Pons (tissue), 1 donor: Measurements from ENCODE around the gene MAGEA3.
"Not testable (repeated sequence)": the region's sequence is repeated elsewhere in the genome, so short reads cannot be mapped to it uniquely, and the experiment has no call there.

ENCODE experiments used
- DNase-seq: peaks from one replicate; pipeline ENCODE4 v3.0.0-alpha.2; 2016; ENCODE audit warnings: low spot score

The MAGEA3 gene

GRCh38 chrX:152697952-152698931 lies at the start of gene MAGEA3:
MAGEA3 (plus strand) TSS chrX:152698794; CDS start chrX:152700833, 2,039 bp downstream.
- not testable (repeated sequence) for DNase-seq

- no peak for DNase-seq
Observed at GRCh38 chrX:152652060-152652459, 46.5 kb upstream of the MAGEA3 start.

- no peak for DNase-seq
Observed at GRCh38 chrX:152652467-152652866, 46.1 kb upstream of the MAGEA3 start.

- no peak for DNase-seq
Observed at GRCh38 chrX:152656087-152656486, 42.5 kb upstream of the MAGEA3 start.

GRCh38 chrX:152656890-152657289 lies 41.7 kb upstream of the MAGEA3 start:
- no peak for DNase-seq

GRCh38 chrX:152658302-152658701 lies 40.3 kb upstream of the MAGEA3 start:
- no peak for DNase-seq

- DNase-seq, result no peak
Observed at GRCh38 chrX:152663086-152663485, 35.5 kb upstream of the MAGEA3 start.

GRCh38 chrX:152674135-152674534 lies 24.5 kb upstream of the MAGEA3 start:
- no peak for DNase-seq

- not testable (repeated sequence) for DNase-seq
Observed at GRCh38 chrX:152674652-152675051, 23.9 kb upstream of the MAGEA3 start.

- DNase-seq, result not testable (repeated sequence)
Observed at GRCh38 chrX:152681012-152681411, 17.6 kb upstream of the MAGEA3 start.

GRCh38 chrX:152700390-152700789 lies 1.8 kb downstream of the MAGEA3 start:
- DNase-seq, result not testable (repeated sequence)

- DNase-seq, result not testable (repeated sequence)
Observed at GRCh38 chrX:152706500-152706899, 7.9 kb downstream of the MAGEA3 start.

GRCh38 chrX:152709173-152709572 lies 10.6 kb downstream of the MAGEA3 start, which contains the start of gene CSAG2:
CSAG2 (minus strand) TSS chrX:152709273; CDS start chrX:152709112, 161 bp downstream.
- DNase-seq, result not testable (repeated sequence)

GRCh38 chrX:152713195-152713594 lies 14.6 kb downstream of the MAGEA3 start:
- DNase-seq, result not testable (repeated sequence)

- DNase-seq, result not testable (repeated sequence)
Observed at GRCh38 chrX:152713815-152714787, 15.5 kb downstream of the MAGEA3 start, which contains the start of gene MAGEA2B. MAGEA2B (plus strand) TSS chrX:152714628; CDS start chrX:152717107, 2,479 bp downstream.

- no peak for DNase-seq
Observed at GRCh38 chrX:152725409-152725808, 26.8 kb downstream of the MAGEA3 start.

- DNase-seq, result no peak
Observed at GRCh38 chrX:152733261-152733975, 34.8 kb downstream of the MAGEA3 start, which contains the start of the genes CSAG1 and MAGEA12. CSAG1 (minus strand) TSS chrX:152733721; CDS start chrX:152732460, 1,261 bp downstream. MAGEA12 (plus strand) TSS chrX:152733757; CDS start chrX:152736162, 2,405 bp downstream.

GRCh38 chrX:152734143-152734858 lies 35.7 kb downstream of the MAGEA3 start:
- not testable (repeated sequence) for DNase-seq

GRCh38 chrX:152735101-152735500 lies 36.5 kb downstream of the MAGEA3 start:
- DNase-seq, result no peak

GRCh38 chrX:152735860-152736511 lies 37.4 kb downstream of the MAGEA3 start:
- DNase-seq, result no peak
